K562 (cell line): Measurements from ENCODE around the gene GRIPAP1. TPM values are rescaled to one million over a fixed set of nuclear protein-coding genes. Genes with fewer than 3 reads are reported as not detected.

Experiments used
- CBX1 ChIP-seq: sonication (generic); IDR thresholded peaks from 2 replicates; pipeline ENCODE4 v1.6.1; 2016; ENCODE audit warnings: antibody characterized with exemption, low read depth, mild to moderate bottlenecking
- CTCF ChIP-seq, 3 experiments: IDR thresholded peaks in 2 of 3; conservative IDR thresholded peaks in 1 of 3; 2 replicates each; pipeline ENCODE4 v1.5.1; 2011 to 2012; ENCODE audit warnings: low read length in 3 of 3, mild to moderate bottlenecking in 3 of 3, control low read depth in 2 of 3, improper control_type of control experiment in 1 of 3, inconsistent platforms in 1 of 3, low read depth in 1 of 3, mixed read lengths in 1 of 3, moderate library complexity in 1 of 3; ENCODE audit not compliant: insufficient read depth in 2 of 3
- E2F6 ChIP-seq, 2 experiments: IDR thresholded peaks; 2 replicates each; pipeline ENCODE4 v1.6.1; 2011; ENCODE audit warnings: borderline replicate concordance in 1 of 2, control low read depth in 1 of 2, low read depth in 1 of 2, low read length in 1 of 2, mild to moderate bottlenecking in 1 of 2, mixed read lengths in 1 of 2, moderate library complexity in 1 of 2; ENCODE audit not compliant: insufficient read depth in 1 of 2, insufficient read length in 1 of 2, poor library complexity in 1 of 2, severe bottlenecking in 1 of 2; ENCODE audit errors: extremely low read depth in 1 of 2
- HMGXB4 ChIP-seq: sonication (generic); formaldehyde crosslinking; IDR thresholded peaks from 2 replicates; pipeline ENCODE4 v1.8.1; 2023; ENCODE audit warnings: mild to moderate bottlenecking, missing genetic modification reagents
- NUFIP1 ChIP-seq: fragments of 450-650 bp; IDR thresholded peaks from 2 replicates; pipeline ENCODE4 v1.6.1; 2018; ENCODE audit not compliant: partially characterized antibody
- PML ChIP-seq: IDR thresholded peaks from 2 replicates; pipeline ENCODE4 v1.6.1; 2012; ENCODE audit warnings: low read length, inconsistent platforms
- PPARD ChIP-seq: fragments of 250-450 bp; sonication (Bioruptor Pico); IDR thresholded peaks from 2 replicates; pipeline ENCODE4 v1.8.0; 2022; ENCODE audit warnings: inconsistent platforms, mild to moderate bottlenecking, moderate library complexity
- SRF ChIP-seq, 2 experiments: fragments of 250-450, 450-650 bp in 1 of 2; sonication (Bioruptor Pico) in 1 of 2; sonication (generic) in 1 of 2; formaldehyde crosslinking; IDR thresholded peaks; 2 replicates each; pipeline versions ENCODE4 v1.5.0 to v1.5.1; 2020 to 2022; ENCODE audit warnings: mild to moderate bottlenecking in 1 of 2, missing genetic modification reagents in 1 of 2
- TEAD1 ChIP-seq, 2 experiments: fragments of 450-650 bp in 1 of 2; sonication (generic) in 1 of 2; formaldehyde crosslinking; IDR thresholded peaks; 2 replicates each; pipeline versions ENCODE4 v1.4.0 to v1.8.0; 2020 to 2022; ENCODE audit warnings: mild to moderate bottlenecking in 2 of 2, missing genetic modification reagents in 1 of 2
- ZFP36 ChIP-seq: fragments of 150-350 bp; IDR thresholded peaks from 2 replicates; pipeline ENCODE4 v1.6.1; 2018; ENCODE audit warnings: low read length, low read depth; ENCODE audit not compliant: partially characterized antibody
- ZNF583 ChIP-seq: fragments of 250-450 bp; sonication (Bioruptor Pico); IDR thresholded peaks from 2 replicates; pipeline ENCODE4 v1.4.0; 2020
- ZNF609 ChIP-seq: sonication (generic); formaldehyde crosslinking; IDR thresholded peaks from 2 replicates; pipeline ENCODE4 v1.8.1; 2023; ENCODE audit warnings: missing genetic modification reagents, mild to moderate bottlenecking, borderline replicate concordance
- ZNF696 ChIP-seq: fragments of 250-450 bp; sonication (Bioruptor Pico); conservative IDR thresholded peaks from 2 replicates; pipeline ENCODE4 v1.4.0; 2020; ENCODE audit warnings: mild to moderate bottlenecking, moderate library complexity
- ZNF740 ChIP-seq, 3 experiments: fragments of 200-800 bp in 1 of 3; sonication (Bioruptor generic) in 1 of 3; sonication (generic) in 1 of 3; formaldehyde crosslinking in 1 of 3; IDR thresholded peaks; 2 replicates each; pipeline versions ENCODE4 v1.6.1 to v1.8.0; 2016 to 2022; ENCODE audit warnings: mild to moderate bottlenecking in 2 of 3, missing compliant biosample characterization in 2 of 3, missing genetic modification characterization in 2 of 3, missing genetic modification reagents in 1 of 3
- polyA plus RNA-seq, 8 experiments: library from polyadenylated mRNA; depleted of rRNA in 4 of 8; stranded (reverse) in 5 of 8; unstranded in 3 of 8; fragments of >200 nt; fragmentation: Nextera tagmentation in 2 of 8; fragmentation: Illumina TruSeq in 1 of 8; extraction: Ambion mirVana in 2 of 8; extraction: Trizol in 1 of 8; gene quantifications; 2 replicates each; pipeline versions ENCODE4 v1.2.1 to v1.2.3, GENCODE V29; 2011 to 2014; ENCODE audit warnings: inconsistent platforms in 1 of 8, missing spikeins in 1 of 8
- total RNA-seq, 7 experiments: library from RNA; depleted of rRNA in 6 of 7; stranded (reverse); fragments of >200 nt in 6 of 7; fragmentation: Illumina TruSeq in 2 of 7; extraction: Trizol in 2 of 7; gene quantifications; 2 replicates each; pipeline versions ENCODE4 v1.2.1 to v1.2.3, GENCODE V29; 2011 to 2021; ENCODE audit warnings: low replicate concordance in 1 of 7

Gene GRIPAP1
- total and polyA plus RNA-seq, 9 of the 15 experiments (the other 6 are each of a cell fraction or from before 2014, with no cell fraction given): 4.1 to 41.6 (median 24.0) TPM

- TF ChIP-seq ZNF609 (CRISPR knock-in tag) (0 out of 2 replicates have a peak, but pooled peaks have one; percentile 44), HMGXB4 (CRISPR knock-in tag) (no peak), ZNF583 (CRISPR knock-in tag) (no peak), SRF (CRISPR knock-in tag; IDR thresholded peaks at IDR 0.05) (no peak), PPARD (no peak), ZFP36 (no peak), PML (peak; percentile 62; the same call in 1 of the 2 replicates), ZNF740 (CRISPR knock-in tag; IDR thresholded peaks at IDR 0.05) (peak; percentile 85), ZNF740 (tag; IDR thresholded peaks at IDR 0.05) (peak in 1 of 2 experiments; percentile 45; a peak in 1 of 4 replicates), NUFIP1 (peak; percentile 62), TEAD1 (CRISPR knock-in tag; IDR thresholded peaks at IDR 0.05) (peak; percentile 46 to 87; a peak in 2 of 4 replicates), E2F6 (IDR thresholded peaks at IDR 0.05; ENCODE audit: borderline replicate concordance in 1 of 2, extremely low read depth in 1 of 2, insufficient read depth in 1 of 2, insufficient read length in 1 of 2, low read depth in 1 of 2, low read length in 1 of 2, poor library complexity in 1 of 2, severe bottlenecking in 1 of 2) (no peak), CTCF (IDR thresholded peaks at IDR 0.05 in 2 of 3, conservative IDR thresholded peaks at IDR 0.05 in 1 of 3; ENCODE audit: insufficient read depth in 2 of 3, low read depth in 1 of 3, low read length in 3 of 3) (no peak), ZNF696 (CRISPR knock-in tag) (no peak), CBX1 (no peak)
Measured at GRCh38 chrX:49002091-49002935, at the start of gene GRIPAP1 (continued).
